SJCRH30 (cell line): ENCODE data around the gene EPHB2. TPM values are rescaled to one million over a fixed set of nuclear protein-coding genes. Genes with fewer than 3 reads are reported as not detected.

ENCODE experiments used
- DNase-seq, 2 experiments: peaks; one replicate each; pipeline ENCODE4 v3.0.0-alpha.2; 2015 to 2020
- H3K27ac ChIP-seq: fragments of 250-450 bp; sonication (Bioruptor Pico); 2 replicates; pipeline ENCODE4 v1.5.1; 2020; ENCODE audit warnings: mild to moderate bottlenecking, moderate library complexity
- H3K27me3 ChIP-seq: fragments of 250-450 bp; sonication (Bioruptor Pico); 2 replicates; pipeline ENCODE4 v1.5.1; 2020; ENCODE audit warnings: mild to moderate bottlenecking, moderate library complexity
- H3K36me3 ChIP-seq: fragments of 250-450 bp; sonication (Bioruptor Pico); 2 replicates; pipeline ENCODE4 v1.5.1; 2020; ENCODE audit warnings: mild to moderate bottlenecking, moderate library complexity
- H3K4me1 ChIP-seq: fragments of 250-450 bp; sonication (Bioruptor Pico); 2 replicates; pipeline ENCODE4 v1.5.1; 2020; ENCODE audit warnings: mild to moderate bottlenecking, moderate library complexity
- H3K4me3 ChIP-seq: fragments of 250-450 bp; sonication (Bioruptor Pico); 2 replicates; pipeline ENCODE4 v1.5.1; 2020; ENCODE audit warnings: mild to moderate bottlenecking, moderate library complexity
- H3K9me3 ChIP-seq: fragments of 250-450 bp; sonication (Bioruptor Pico); replicated peaks from 2 replicates; pipeline ENCODE4 v1.5.1; 2020; ENCODE audit warnings: mild to moderate bottlenecking, moderate library complexity
- total RNA-seq: library from RNA; depleted of rRNA; stranded (reverse); fragments of >200 nt; shearing (Covaris generic); gene quantifications from 2 replicates; pipeline ENCODE4 v1.2.3, GENCODE V29; 2014

The EPHB2 gene
- total RNA-seq, 1 experiment from 2014 or later: 32.4 TPM

DNA sequence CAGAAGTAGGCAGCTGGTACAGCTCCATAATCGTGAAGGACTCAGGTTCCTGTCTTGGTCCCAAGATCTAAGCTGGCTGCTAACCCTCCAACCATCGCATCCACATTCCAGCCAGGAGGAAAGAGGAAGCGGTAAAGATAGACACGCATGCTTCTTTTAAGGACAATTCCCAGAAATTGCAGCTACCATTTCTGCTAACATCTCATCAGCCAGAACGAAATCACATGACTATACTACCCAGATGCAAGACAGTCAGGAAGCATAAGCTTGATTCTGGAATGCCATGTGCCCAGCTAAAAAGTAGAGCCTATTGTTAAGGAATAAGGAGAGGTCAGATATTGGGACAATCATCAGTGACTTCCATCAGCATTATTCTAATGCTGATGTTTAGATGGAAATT lies 110.4 kb downstream of the EPHB2 start:
- no peaks in the 10 kb centered on the region for H3K9me3 ChIP-seq
- H3K27ac ChIP-seq: no peak overlapping the region
- no peaks in the 10 kb centered on the region for H3K27me3 ChIP-seq
- no peak overlapping the region for H3K4me3 ChIP-seq
- no peaks in the 10 kb centered on the region for H3K4me1 ChIP-seq
- peaks cover 4% of the 10 kb centered on the region; the same call in 1 of the 2 replicates for H3K36me3 ChIP-seq
- no peak for DNase-seq

DNA sequence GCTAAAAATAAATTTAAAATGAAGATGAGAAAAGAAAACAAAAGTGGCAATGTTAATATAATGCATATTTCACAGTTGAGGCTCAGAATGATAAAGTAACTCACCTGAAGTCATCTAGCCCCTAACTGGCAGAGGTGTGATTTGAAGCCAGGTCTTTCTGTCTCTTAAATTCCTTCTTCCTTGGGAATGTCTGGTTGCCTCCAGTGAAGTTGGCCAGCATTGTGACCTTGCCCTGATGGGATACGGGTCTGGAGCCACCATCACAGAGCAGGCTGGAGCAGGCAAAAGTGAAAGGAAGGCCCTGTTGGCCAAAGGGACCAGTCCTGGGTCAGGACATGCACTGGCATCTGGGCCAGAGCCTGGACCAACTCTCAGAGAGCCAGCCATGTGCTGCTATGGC lies 111.7 kb downstream of the EPHB2 start:
- no peaks in the 10 kb centered on the region for H3K9me3 ChIP-seq
- peaks cover 4% of the 10 kb centered on the region; the same call in 1 of the 2 replicates for H3K36me3 ChIP-seq

DNA sequence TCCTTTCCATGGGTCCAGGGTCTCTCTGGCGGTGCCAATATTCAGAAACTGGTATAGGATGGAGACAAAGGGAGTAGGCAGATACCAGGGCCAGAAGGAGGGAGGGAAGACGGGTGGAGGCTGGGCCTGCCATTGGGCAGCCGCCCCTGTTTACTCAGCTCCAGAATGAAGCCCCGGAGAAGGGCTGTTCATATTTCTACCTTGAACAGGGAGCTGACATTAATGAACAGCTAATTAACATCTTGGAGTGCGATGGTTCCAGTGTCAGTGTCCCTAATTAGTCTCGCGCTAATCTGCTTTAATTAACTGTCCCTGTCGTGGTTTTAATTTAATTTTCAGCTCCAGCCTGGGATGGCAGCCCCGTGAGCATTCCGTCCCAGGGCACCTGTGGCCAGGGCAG lies 113.8 kb downstream of the EPHB2 start:
- Histone ChIP-seq H3K4me1 (no peaks in the 10 kb centered on the region), H3K27me3 (no peaks in the 10 kb centered on the region), H3K4me3 (no peak overlapping the region), H3K9me3 (no peaks in the 10 kb centered on the region), H3K36me3 (peaks cover 4% of the 10 kb centered on the region; the same call in 1 of the 2 replicates), H3K27ac (no peak overlapping the region)
- no peak for DNase-seq

More for the DNA sequence above, 111.7 kb downstream of the EPHB2 start:
- Histone ChIP-seq H3K4me1 (no peaks in the 10 kb centered on the region), H3K4me3 (no peak overlapping the region), H3K27ac (no peak overlapping the region), H3K27me3 (no peaks in the 10 kb centered on the region)
- no peak for DNase-seq

DNA sequence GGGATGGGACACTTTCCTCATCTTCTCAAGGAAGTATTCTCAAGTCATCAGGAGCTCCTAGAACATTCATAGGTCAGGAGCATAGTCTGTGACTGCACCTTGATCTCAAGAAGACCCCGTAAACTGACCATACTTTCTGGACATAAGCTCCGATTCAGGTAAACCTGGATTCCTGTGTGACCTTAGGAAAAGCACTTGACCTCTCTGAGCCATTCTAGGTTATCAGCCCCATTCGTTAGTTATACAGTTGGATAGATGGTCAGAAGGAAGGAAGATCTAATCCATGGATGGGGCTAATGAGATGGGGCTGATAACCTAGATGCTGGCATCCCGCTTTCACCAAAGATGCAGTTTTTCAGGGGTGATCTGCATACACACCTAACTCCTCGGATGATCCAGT lies 114.3 kb downstream of the EPHB2 start:
- DNase-seq: no peak
- H3K9me3 ChIP-seq: no peaks in the 10 kb centered on the region
- peaks cover 3% of the 10 kb centered on the region; the same call in 1 of the 2 replicates for H3K36me3 ChIP-seq
- H3K4me3 ChIP-seq: no peak overlapping the region
- no peak overlapping the region for H3K27ac ChIP-seq
- no peaks in the 10 kb centered on the region for H3K27me3 ChIP-seq
- H3K4me1 ChIP-seq: no peaks in the 10 kb centered on the region

DNA sequence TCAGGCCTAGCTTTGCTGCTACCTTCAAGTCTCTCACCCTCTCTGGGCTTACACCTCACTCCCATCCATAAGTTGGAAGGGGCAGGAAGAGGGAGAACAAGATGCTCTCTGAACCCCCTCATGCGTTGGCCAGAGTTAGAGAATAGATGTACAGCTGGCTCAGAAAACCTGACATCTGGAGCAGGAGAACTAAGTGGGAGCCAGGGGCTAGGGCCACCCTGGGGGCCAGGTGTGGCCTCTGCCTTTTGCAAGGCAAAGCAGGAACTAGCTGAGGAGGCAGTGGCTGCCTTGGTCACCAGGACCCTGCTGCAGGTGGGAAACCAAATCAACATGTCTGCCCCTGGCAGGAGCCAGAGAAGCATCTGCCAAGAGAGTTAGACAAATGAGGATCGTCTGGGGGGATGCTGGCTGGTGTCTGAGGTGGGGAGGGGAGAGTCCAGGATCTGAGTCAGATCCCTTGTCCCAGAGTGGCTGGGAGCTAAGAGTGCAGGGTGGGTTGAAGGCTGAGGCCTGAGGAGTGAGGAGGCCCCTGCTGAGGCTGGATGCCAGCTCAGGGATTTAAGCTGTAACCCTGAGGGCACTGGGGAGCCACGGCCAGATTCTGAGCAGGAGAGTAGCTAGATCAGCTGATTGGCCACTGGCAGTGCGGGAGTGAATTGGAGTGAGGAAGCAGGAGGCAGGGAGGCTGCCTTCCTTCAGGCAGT lies 115.0 kb downstream of the EPHB2 start:
- DNase-seq: no peak
- Histone ChIP-seq H3K27ac (no peak overlapping the region), H3K9me3 (no peaks in the 10 kb centered on the region), H3K36me3 (0 out of 2 replicates have a peak, but pooled peaks cover under 1% of the 10 kb centered on the region), H3K4me1 (no peaks in the 10 kb centered on the region), H3K4me3 (no peak overlapping the region), H3K27me3 (no peaks in the 10 kb centered on the region)

DNA sequence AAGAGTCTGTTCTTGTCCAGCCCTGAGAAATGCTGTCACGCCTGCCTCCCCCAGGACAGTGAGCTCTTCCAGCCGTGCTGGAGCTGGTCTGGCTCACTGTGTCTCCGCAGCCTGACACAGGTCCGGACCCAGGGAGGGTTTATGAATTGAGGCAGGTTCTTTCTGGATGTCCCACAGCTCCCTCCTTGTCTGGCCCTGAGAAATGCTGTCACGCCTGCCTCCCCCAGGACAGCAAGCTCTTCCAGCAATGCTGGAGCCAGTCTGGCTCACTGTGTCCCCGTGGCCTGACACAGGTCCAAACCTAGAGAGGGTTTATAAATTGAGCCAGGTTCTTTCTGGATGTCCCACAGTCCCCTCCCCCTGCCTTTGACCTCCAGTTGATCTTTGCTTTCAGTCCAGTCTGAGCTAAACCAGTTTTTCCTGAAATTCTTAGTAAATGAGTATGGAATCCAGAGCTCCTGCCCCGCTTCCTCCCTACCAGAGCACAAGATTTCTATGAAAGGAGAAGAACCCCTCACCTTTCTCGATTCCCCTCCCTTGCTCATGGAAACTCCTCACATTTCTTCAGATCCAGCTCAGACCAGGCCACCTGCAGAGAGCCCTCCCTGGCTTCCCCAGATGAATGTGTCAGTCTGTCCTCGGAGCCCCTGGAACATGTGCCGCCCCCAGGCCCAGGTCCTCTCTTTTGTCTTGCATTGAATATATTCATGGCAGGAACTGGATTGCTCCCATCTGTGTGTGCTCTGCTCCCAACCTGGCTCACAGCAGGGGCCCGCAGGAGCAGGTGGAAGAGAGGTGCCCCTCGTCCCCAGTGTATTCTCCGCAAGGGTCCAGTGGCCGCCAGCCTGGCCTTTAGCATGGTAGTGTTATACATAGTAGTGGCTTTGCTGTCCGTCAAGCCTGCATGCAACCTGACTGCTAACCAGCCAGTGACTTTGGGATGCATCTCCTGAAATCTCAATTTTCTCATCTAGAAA lies 116.3 kb downstream of the EPHB2 start:
- Histone ChIP-seq H3K27ac (no peak overlapping the region), H3K4me1 (no peaks in the 10 kb centered on the region), H3K36me3 (no peaks in the 10 kb centered on the region), H3K4me3 (no peak overlapping the region), H3K9me3 (no peaks in the 10 kb centered on the region), H3K27me3 (no peaks in the 10 kb centered on the region)
- no peak for DNase-seq

DNA sequence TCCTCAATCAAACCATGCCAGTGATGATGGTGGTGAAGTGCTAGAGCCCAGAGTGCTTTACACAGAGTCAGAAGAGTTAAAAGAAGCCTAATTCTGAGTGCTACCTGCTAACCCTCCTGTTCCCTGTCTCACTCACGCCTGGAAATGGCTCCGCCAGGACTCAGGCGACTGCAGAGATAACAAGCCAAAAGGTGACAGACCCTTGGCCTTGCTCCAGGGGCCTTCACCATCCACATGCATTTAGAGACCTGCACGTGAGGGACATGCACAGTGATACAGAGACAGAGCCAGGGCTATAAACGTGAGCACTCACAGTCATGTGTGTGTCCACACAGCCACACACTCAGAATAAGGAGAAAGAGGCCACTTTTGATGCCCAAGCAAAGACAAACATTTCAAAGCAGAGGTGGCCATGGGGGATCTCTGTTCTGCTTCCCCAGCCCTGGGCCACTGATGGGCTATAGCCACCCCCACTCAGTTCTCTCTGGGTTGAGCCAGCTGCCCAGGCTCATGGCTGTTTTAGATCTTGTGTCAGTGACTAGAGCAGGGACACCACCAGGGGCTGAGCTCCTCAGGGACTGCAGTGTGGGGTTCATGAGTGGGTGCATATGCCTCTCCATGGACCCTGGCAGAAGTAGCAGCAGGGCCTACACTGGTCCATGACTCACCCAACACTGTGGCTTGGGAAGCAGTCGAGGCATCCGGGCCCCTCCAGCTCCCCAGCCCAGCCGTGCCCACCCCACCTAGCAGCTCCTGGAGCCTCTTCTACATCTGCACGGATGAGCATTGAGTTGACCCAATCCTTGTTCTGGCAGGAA lies 117.2 kb downstream of the EPHB2 start:
- Histone ChIP-seq H3K27ac (no peak overlapping the region), H3K9me3 (no peaks in the 10 kb centered on the region), H3K4me1 (0 out of 2 replicates have a peak, but pooled peaks cover 2% of the 10 kb centered on the region), H3K4me3 (no peak overlapping the region), H3K27me3 (no peaks in the 10 kb centered on the region), H3K36me3 (no peaks in the 10 kb centered on the region)
- no peak for DNase-seq

DNA sequence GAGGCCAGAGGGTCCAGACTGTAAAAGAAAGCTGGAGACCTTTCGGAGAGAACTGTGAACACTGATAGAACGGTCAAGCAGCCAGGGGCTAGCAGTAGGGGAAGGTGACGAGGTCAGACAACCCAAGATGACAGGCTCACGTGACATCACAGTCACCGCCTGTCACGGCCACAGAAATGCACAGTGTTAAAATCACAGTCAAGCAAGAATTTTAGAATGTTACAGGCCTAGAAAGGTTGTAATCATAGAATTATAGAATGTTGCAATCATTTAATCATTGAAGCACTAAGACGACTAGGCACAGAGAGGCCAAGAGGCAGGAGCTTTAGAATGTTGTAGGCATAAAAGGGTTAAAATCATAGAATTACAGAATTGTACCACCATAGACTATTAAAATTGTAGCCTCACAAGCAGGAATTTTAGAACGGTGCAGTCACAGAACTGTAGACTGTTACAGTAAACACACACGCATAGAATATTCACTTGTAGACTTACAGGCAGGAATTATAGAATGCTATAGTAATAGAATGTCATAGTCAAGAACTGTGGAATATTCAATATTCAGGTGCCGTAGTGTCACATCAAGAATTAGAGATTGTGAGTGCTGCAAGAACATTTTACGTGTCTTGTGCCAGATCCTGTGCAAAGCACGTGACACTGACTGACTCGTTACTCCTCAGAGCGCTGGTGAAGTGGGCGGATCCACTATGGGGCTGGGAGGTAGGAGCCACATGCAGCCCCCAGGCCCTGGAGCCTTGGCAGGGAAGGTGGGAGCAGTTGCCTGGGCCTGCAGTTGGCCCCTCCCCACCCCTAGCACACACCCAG lies 118.1 kb downstream of the EPHB2 start:
- H3K27me3 ChIP-seq: no peaks in the 10 kb centered on the region
- H3K36me3 ChIP-seq: no peaks in the 10 kb centered on the region
- no peak overlapping the region for H3K4me3 ChIP-seq
- no peak overlapping the region for H3K27ac ChIP-seq
- DNase-seq: no peak
- H3K4me1 ChIP-seq: 0 out of 2 replicates have a peak, but pooled peaks cover 2% of the 10 kb centered on the region
- no peaks in the 10 kb centered on the region for H3K9me3 ChIP-seq

DNA sequence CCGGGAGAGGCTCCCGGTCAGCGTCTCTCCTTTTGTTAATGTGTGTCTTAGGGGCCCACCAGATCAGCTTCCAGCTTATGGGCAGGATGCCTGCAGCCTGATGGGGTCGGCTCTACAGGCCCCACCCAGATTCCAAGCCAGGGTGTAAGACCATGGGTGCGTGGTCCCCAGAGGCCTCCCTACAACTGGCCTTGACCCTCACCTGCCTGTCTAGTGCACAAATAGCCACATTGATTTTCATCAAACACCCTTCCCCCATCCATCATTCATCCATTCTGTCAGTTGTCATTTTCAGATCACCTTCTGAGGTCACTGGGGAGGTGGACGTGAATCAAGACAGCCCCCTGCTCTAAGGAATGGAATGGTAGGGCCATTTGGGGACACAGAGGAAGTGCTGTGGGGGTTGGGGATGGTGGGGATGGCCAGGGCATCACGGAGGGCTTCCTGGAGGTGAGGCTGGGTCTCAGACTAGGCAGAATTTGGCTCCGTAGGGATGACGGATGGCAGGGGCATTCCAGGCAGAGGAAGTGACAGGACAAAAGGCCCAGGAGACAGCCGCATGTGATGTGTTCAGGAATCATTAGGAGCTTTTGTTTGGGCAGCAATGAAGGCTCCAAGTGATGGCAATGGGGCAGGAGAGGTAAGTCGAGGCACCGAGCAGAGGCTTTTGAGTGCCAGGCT lies 118.8 kb downstream of the EPHB2 start:
- H3K4me3 ChIP-seq: no peak overlapping the region
- no peaks in the 10 kb centered on the region for H3K36me3 ChIP-seq
- no peak overlapping the region for H3K27ac ChIP-seq
- 0 out of 2 replicates have a peak, but pooled peaks cover 2% of the 10 kb centered on the region for H3K4me1 ChIP-seq
- no peaks in the 10 kb centered on the region for H3K9me3 ChIP-seq
- no peak for DNase-seq
- H3K27me3 ChIP-seq: no peaks in the 10 kb centered on the region

DNA sequence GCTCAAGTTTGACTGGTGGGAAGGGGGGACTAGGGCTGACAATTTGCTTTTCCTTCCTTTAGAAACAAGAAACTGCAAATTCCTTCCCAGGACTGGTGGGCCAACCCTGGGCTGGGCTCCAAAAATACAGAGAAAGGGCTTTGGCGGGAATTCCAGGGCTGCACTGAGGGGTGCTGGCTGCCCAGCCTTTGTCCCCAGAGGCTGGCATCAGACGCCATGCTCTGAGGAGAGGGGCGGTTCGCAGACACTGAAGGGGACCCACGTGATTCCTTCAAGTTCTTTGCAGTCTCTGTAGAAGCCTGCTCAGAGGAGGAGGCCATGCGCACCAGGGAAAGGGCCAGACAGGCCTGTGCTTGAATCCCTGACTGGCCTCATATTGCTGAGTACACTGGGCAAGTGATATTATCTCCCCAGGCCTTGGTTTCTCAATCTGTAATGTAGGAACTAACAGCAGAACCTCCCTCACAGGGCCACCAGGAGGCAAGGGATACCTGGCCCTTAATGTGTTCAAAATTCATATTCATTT lies 119.5 kb downstream of the EPHB2 start:
- no peak overlapping the region for H3K4me3 ChIP-seq
- H3K27me3 ChIP-seq: no peaks in the 10 kb centered on the region
- no peak for DNase-seq
- H3K9me3 ChIP-seq: no peaks in the 10 kb centered on the region
- H3K36me3 ChIP-seq: no peaks in the 10 kb centered on the region
- H3K4me1 ChIP-seq: 0 out of 2 replicates have a peak, but pooled peaks cover 2% of the 10 kb centered on the region
- H3K27ac ChIP-seq: no peak overlapping the region

DNA sequence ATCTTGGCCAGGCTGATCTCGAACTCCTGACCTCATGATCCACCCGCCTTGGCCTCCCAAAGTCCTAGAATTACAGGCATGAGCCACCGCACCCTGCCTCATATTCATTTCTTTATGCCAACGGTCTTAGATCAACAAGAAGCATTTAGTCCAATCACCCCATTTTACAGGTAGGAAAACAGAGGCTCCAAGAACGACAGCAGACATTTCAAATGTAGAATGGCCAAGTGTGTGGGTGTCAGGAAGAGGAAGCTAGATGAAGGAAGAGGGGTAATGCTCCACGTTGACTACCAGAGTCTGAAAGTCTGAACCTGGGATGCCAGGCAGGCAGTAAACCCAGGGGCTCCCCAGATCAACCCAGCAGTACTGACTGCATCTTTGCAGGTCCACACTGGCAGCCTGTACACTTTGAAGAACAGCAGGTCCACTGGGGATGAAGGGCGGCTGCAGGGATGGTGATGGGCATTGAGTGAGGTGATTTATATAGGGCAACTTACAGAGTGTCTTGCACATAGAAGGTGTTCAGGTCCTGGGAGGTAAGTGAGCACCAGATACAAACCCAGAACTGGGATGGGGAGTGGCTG lies 120.2 kb downstream of the EPHB2 start:
- H3K27ac ChIP-seq: no peak overlapping the region
- no peak overlapping the region for H3K4me3 ChIP-seq
- no peaks in the 10 kb centered on the region for H3K27me3 ChIP-seq
- H3K36me3 ChIP-seq: no peaks in the 10 kb centered on the region
- 0 out of 2 replicates have a peak, but pooled peaks cover 2% of the 10 kb centered on the region for H3K4me1 ChIP-seq
- no peaks in the 10 kb centered on the region for H3K9me3 ChIP-seq
- DNase-seq: no peak

DNA sequence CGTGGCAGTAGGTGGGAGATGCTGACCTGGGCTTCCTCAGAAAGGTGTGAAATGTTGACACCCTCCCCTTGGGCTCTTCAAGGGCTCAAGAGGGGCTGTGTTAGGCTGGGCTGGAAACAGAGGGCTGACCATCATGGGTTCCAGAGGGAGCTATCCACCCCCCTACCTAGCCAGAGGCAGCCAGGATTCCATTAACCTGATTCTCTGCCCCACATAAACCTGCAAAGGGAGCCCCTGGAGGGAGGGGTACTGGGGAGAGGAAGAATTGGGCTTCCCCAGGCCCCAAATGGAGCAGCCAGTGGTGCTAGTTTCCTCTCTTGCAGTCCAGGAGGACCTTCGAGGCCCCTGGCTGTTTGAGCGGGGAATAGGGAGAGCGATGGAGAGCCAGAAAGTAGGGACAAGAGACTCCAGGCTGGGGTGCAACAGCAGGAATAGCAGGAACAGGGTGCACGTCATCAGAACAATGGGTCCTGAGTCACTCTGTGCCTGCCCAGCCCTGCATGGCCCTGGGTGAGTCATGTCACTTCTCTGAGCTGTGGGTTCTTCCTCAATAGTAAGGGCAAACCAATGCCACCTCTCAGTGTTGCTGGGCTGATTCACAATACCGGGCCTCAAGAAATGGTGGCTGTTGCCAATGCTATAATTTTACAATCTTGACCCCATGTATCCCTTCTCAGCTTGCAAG lies 121.2 kb downstream of the EPHB2 start:
- peak; percentile 45 to 50 for DNase-seq
- Histone ChIP-seq H3K4me3 (no peak overlapping the region), H3K4me1 (0 out of 2 replicates have a peak, but pooled peaks cover 2% of the 10 kb centered on the region), H3K27ac (no peak overlapping the region), H3K9me3 (no peaks in the 10 kb centered on the region), H3K36me3 (no peaks in the 10 kb centered on the region), H3K27me3 (no peaks in the 10 kb centered on the region)
